ENCODE results near the gene CRYBG3.

CRYBG3 gene

GRCh38 chr3:97839944-97840343 lies 18.1 kb downstream of the CRYBG3 start:
- DNase-seq: no peak

GRCh38 chr3:97841304-97841703 lies 19.5 kb downstream of the CRYBG3 start:
- DNase-seq: no peak

- no peak for DNase-seq
Measured at GRCh38 chr3:97841956-97842355, 20.1 kb downstream of the CRYBG3 start.

- DNase-seq: no peak
Measured at GRCh38 chr3:97848779-97849178, 27.0 kb downstream of the CRYBG3 start.

GRCh38 chr3:97857401-97857800 lies 35.6 kb downstream of the CRYBG3 start:
- DNase-seq: no peak

- no peak for DNase-seq
Measured at GRCh38 chr3:97860364-97860763, 38.6 kb downstream of the CRYBG3 start.

- DNase-seq: no peak
Measured at GRCh38 chr3:97862582-97862981, 40.8 kb downstream of the CRYBG3 start.

- no peak for DNase-seq
Measured at GRCh38 chr3:97863031-97863430, 41.2 kb downstream of the CRYBG3 start.

GRCh38 chr3:97863775-97864174 lies 42.0 kb downstream of the CRYBG3 start:
- DNase-seq: no peak

GRCh38 chr3:97871186-97871585 lies 49.4 kb downstream of the CRYBG3 start:
- no peak for DNase-seq

GRCh38 chr3:97871801-97872524 lies 50.2 kb downstream of the CRYBG3 start:
- peak; percentile 35 for DNase-seq

- no peak for DNase-seq
Measured at GRCh38 chr3:97872525-97873042, 50.8 kb downstream of the CRYBG3 start.

GRCh38 chr3:97880267-97880666 lies 58.5 kb downstream of the CRYBG3 start:
- DNase-seq: no peak

- peak; percentile 12 for DNase-seq
Measured at GRCh38 chr3:97882975-97883598, 61.3 kb downstream of the CRYBG3 start.

GRCh38 chr3:97883736-97884135 lies 61.9 kb downstream of the CRYBG3 start:
- DNase-seq: no peak

GRCh38 chr3:97884586-97885123 lies 62.8 kb downstream of the CRYBG3 start:
- DNase-seq: no peak

- no peak for DNase-seq
Measured at GRCh38 chr3:97885931-97886824, 64.4 kb downstream of the CRYBG3 start.

- no peak for DNase-seq
Measured at GRCh38 chr3:97889814-97890213, 68.0 kb downstream of the CRYBG3 start.

GRCh38 chr3:97892852-97893251 lies 71.0 kb downstream of the CRYBG3 start:
- no peak for DNase-seq

GRCh38 chr3:97895216-97895615 lies 73.4 kb downstream of the CRYBG3 start:
- DNase-seq: no peak

- DNase-seq: no peak
Measured at GRCh38 chr3:97896129-97896528, 74.3 kb downstream of the CRYBG3 start.

- DNase-seq: no peak
Measured at GRCh38 chr3:97896547-97896946, 74.7 kb downstream of the CRYBG3 start.

- no peak for DNase-seq
Measured at GRCh38 chr3:97899331-97899730, 77.5 kb downstream of the CRYBG3 start.
